ENCODE data around the gene CAB39.

Gene CAB39

DNA sequence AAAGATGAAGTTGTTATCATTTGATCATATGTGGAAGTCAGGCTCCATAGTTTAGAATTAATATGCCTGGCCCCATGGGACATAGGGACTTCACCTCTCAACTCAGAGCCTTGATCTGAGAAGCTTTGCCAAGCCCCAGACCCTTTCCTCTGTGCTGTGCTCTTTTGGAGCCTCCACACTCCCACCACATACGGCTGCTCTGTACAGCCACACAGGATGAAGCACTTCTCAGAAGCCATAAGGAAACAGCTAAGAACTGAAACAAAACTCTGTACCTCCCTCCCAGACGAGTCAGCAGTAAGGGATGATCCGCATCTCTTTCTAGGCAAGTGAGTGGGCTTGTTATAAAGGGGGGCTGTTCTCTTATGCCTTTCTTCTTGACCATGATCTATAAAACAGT, 66.5 kb downstream of the CAB39 start:
- Histone ChIP-seq H3K36me3 (replicated peaks) (peaks cover 10% of the 10 kb centered on the region), H3K27me3 (ENCODE audit: low read depth) (no peaks in the 10 kb centered on the region), H3K9me3 (no peaks in the 10 kb centered on the region), H3K4me3 (no peak overlapping the region), H3K4me1 (no peaks in the 10 kb centered on the region)
- no peak for DNase-seq (ENCODE audit: low spot score in 2 of 2)
- in situ Hi-C loops (cut with MboI; ENCODE audit: low sequenced_read_pairs), result no loop called here

- Histone ChIP-seq H3K36me3 (replicated peaks) (peaks cover 10% of the 10 kb centered on the region), H3K27me3 (ENCODE audit: low read depth) (no peaks in the 10 kb centered on the region), H3K4me1 (no peaks in the 10 kb centered on the region), H3K4me3 (no peak overlapping the region), H3K9me3 (no peaks in the 10 kb centered on the region)
- no peak for DNase-seq (ENCODE audit: low spot score in 2 of 2)
- in situ Hi-C loops (cut with MboI; ENCODE audit: low sequenced_read_pairs), result no loop called here
These were observed 67.0 kb downstream of the CAB39 start for GRCh38 chr2:230779607-230780006.

GRCh38 chr2:230781130-230781797, 68.6 kb downstream of the CAB39 start:
- peaks cover 10% of the 10 kb centered on the region for H3K36me3 ChIP-seq (replicated peaks)
- no peak overlapping the region for H3K4me3 ChIP-seq
- no peaks in the 10 kb centered on the region for H3K27me3 ChIP-seq (ENCODE audit: low read depth)
- no peak for DNase-seq (ENCODE audit: low spot score in 2 of 2)
- in situ Hi-C loops (cut with MboI; ENCODE audit: low sequenced_read_pairs), result no loop called here
- H3K4me1 ChIP-seq, result no peaks in the 10 kb centered on the region
- no peaks in the 10 kb centered on the region for H3K9me3 ChIP-seq

- H3K4me3 ChIP-seq, result no peak overlapping the region
- peaks cover 7% of the 10 kb centered on the region for H3K36me3 ChIP-seq (replicated peaks)
- H3K27me3 ChIP-seq (ENCODE audit: low read depth), result no peaks in the 10 kb centered on the region
- no peaks in the 10 kb centered on the region for H3K4me1 ChIP-seq
- DNase-seq (ENCODE audit: low spot score in 2 of 2), result no peak
- in situ Hi-C loops (cut with MboI; ENCODE audit: low sequenced_read_pairs), result no loop called here
- H3K9me3 ChIP-seq, result peaks cover 4% of the 10 kb centered on the region; the same call in 1 of the 2 replicates
These were observed 70.5 kb downstream of the CAB39 start for GRCh38 chr2:230783101-230783500.

DNA sequence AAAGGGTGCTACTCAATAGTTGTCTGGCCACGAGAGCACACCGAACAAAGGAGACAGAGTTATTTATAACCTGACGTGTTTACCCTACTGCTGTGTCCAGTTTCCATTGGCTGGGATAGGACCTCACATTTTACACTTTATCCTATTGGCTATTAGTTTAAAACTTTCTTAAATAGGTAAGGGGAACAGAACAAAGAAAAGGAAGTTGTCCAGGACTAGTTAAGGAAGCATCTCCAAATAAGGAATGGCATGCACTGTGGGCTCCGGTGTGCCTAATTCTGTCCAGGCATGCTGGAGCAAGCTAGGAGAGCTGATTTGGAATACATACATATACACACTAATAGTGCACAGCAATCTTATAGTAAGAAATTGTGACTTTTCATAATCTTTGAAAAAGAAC, 72.2 kb downstream of the CAB39 start:
- Histone ChIP-seq H3K4me3 (no peak overlapping the region), H3K27me3 (ENCODE audit: low read depth) (no peaks in the 10 kb centered on the region), H3K36me3 (replicated peaks) (peaks cover 3% of the 10 kb centered on the region), H3K9me3 (peaks cover 9% of the 10 kb centered on the region), H3K4me1 (no peaks in the 10 kb centered on the region)
- in situ Hi-C loops (cut with MboI; ENCODE audit: low sequenced_read_pairs), result no loop called here
- DNase-seq (ENCODE audit: low spot score in 2 of 2), result no peak

DNA sequence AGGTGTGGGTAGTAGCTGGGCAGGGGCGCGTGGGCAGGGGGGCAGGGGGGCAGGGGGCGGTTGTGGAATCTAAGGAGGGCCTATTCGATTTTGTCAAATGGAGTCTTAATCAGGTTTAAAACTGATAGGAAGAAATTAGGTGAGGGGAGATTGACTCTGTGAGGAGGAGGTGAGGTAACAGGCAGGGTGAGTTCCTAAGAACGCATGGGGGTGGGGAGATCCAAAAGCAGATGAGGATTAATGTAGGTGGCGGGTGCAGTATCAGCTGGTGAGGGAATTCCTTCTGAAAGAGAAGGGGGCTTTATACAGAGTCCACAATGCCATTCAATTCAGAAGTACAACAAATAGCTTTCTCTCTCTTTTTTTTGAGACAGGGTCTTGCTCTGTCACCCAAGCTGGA, 72.7 kb downstream of the CAB39 start:
- H3K4me1 ChIP-seq, result no peaks in the 10 kb centered on the region
- H3K27me3 ChIP-seq (ENCODE audit: low read depth), result no peaks in the 10 kb centered on the region
- in situ Hi-C loops (cut with MboI; ENCODE audit: low sequenced_read_pairs), result no loop called here
- DNase-seq (ENCODE audit: low spot score in 2 of 2), result no peak
- no peak overlapping the region for H3K4me3 ChIP-seq
- H3K36me3 ChIP-seq (replicated peaks), result peaks cover 3% of the 10 kb centered on the region
- H3K9me3 ChIP-seq, result peaks cover 9% of the 10 kb centered on the region

GRCh38 chr2:230787101-230787500, 74.5 kb downstream of the CAB39 start:
- in situ Hi-C loops (cut with MboI; ENCODE audit: low sequenced_read_pairs), result no loop called here
- no peak for DNase-seq (ENCODE audit: low spot score in 2 of 2)
- peaks cover 9% of the 10 kb centered on the region for H3K9me3 ChIP-seq
- H3K27me3 ChIP-seq (ENCODE audit: low read depth), result no peaks in the 10 kb centered on the region
- peaks cover 7% of the 10 kb centered on the region for H3K36me3 ChIP-seq (replicated peaks)
- no peaks in the 10 kb centered on the region for H3K4me1 ChIP-seq
- H3K4me3 ChIP-seq, result no peak overlapping the region

GRCh38 chr2:230788554-230789175, 76.0 kb downstream of the CAB39 start:
- in situ Hi-C loops (cut with MboI; ENCODE audit: low sequenced_read_pairs), result no loop called here
- Histone ChIP-seq H3K36me3 (replicated peaks) (peaks cover 13% of the 10 kb centered on the region), H3K4me1 (peaks cover 2% of the 10 kb centered on the region; the same call in 1 of the 2 replicates), H3K4me3 (no peak overlapping the region), H3K27me3 (ENCODE audit: low read depth) (no peaks in the 10 kb centered on the region), H3K9me3 (peaks cover 9% of the 10 kb centered on the region)
- no peak for DNase-seq (ENCODE audit: low spot score in 2 of 2)

DNA sequence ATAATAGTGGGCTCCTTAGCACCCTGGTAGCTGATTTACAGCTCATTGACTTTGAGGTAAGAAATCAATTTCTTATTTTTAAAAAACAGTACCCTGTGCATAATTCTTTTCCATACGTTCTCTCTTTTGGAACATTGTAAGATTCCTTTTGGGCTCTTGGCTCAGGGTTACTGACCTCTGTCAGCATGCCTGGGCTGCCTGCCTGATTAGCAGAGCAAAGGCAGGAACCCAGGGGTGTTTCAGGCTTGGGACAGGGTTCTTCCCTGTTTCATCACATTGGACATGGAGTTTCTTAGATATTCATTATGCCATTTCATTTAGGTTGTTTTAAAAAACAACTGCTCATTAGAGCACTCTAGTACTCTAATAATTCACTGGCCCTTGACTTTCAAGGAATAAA, 78.3 kb downstream of the CAB39 start:
- Histone ChIP-seq H3K4me1 (peaks cover 2% of the 10 kb centered on the region; the same call in 1 of the 2 replicates), H3K36me3 (replicated peaks) (peaks cover 17% of the 10 kb centered on the region), H3K27me3 (ENCODE audit: low read depth) (no peaks in the 10 kb centered on the region), H3K9me3 (peaks cover 9% of the 10 kb centered on the region), H3K4me3 (no peak overlapping the region)
- in situ Hi-C loops (cut with MboI; ENCODE audit: low sequenced_read_pairs), result no loop called here
- no peak for DNase-seq (ENCODE audit: low spot score in 2 of 2)

DNA sequence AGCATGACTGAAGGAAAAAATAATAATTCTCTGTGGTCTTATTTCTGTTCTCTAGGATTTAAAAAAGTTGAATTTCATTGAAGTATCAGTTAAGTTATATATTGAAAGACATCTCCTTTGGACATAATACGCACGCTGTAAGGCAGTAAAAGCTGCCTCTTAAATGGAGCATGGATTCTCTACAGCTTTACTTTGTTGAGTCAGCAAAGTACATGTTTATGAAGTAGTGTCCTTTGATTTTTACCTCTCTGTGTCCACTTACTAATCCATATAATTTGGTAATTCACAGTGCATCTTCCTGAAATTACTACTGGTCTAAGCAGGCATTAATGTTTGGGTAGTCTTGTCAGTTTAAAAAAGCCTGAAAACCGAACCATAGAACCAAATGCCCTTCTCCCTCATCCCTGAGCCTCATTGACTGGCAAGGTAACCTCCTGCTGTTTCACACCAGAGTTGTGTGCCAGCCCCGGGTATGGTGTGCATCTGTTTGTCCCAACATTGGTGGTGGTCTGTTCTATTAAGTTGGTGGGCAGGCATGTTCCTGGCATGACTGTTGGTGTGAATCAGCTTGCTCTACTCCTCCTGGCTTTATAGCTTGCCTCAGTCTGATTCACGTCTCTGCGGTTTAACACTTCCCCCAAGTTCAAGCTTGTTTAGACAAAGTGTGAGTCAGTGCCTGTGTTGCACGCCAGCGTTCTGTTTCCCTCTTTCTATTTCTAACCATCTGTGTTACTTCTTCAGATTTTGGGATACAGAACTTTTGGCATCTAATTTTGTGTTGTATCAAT, 81.1 kb downstream of the CAB39 start:
- no peak overlapping the region for H3K4me3 ChIP-seq
- H3K4me1 ChIP-seq, result peaks cover 2% of the 10 kb centered on the region; the same call in 1 of the 2 replicates

GRCh38 chr2:230794497-230794896, 81.9 kb downstream of the CAB39 start:
- H3K4me1 ChIP-seq, result peaks cover 2% of the 10 kb centered on the region; the same call in 1 of the 2 replicates

More for the DNA sequence above, 81.1 kb downstream of the CAB39 start:
- H3K9me3 ChIP-seq, result peaks cover 2% of the 10 kb centered on the region; the same call in 1 of the 2 replicates
- no peaks in the 10 kb centered on the region for H3K27me3 ChIP-seq (ENCODE audit: low read depth)
- H3K36me3 ChIP-seq (replicated peaks), result peaks cover 14% of the 10 kb centered on the region
- no peak for DNase-seq (ENCODE audit: low spot score in 2 of 2)
- in situ Hi-C loops (cut with MboI; ENCODE audit: low sequenced_read_pairs), result no loop called here

GRCh38 chr2:230795856-230796255, 83.2 kb downstream of the CAB39 start:
- Histone ChIP-seq H3K4me1 (peaks cover 2% of the 10 kb centered on the region; the same call in 1 of the 2 replicates), H3K4me3 (no peak overlapping the region), H3K36me3 (replicated peaks) (peaks cover 15% of the 10 kb centered on the region), H3K27me3 (ENCODE audit: low read depth) (no peaks in the 10 kb centered on the region), H3K9me3 (no peaks in the 10 kb centered on the region)
- DNase-seq (ENCODE audit: low spot score in 2 of 2), result no peak
- in situ Hi-C loops (cut with MboI; ENCODE audit: low sequenced_read_pairs), result no loop called here

More at GRCh38 chr2:230794497-230794896, 81.9 kb downstream of the CAB39 start:
- Histone ChIP-seq H3K9me3 (no peaks in the 10 kb centered on the region), H3K36me3 (replicated peaks) (peaks cover 17% of the 10 kb centered on the region), H3K4me3 (no peak overlapping the region), H3K27me3 (ENCODE audit: low read depth) (no peaks in the 10 kb centered on the region)
- no peak for DNase-seq (ENCODE audit: low spot score in 2 of 2)
- in situ Hi-C loops (cut with MboI; ENCODE audit: low sequenced_read_pairs), result no loop called here

GRCh38 chr2:230796280-230796862, 83.7 kb downstream of the CAB39 start:
- in situ Hi-C loops (cut with MboI; ENCODE audit: low sequenced_read_pairs), result no loop called here
- Histone ChIP-seq H3K4me3 (no peak overlapping the region), H3K9me3 (no peaks in the 10 kb centered on the region), H3K36me3 (replicated peaks) (peaks cover 14% of the 10 kb centered on the region), H3K27me3 (ENCODE audit: low read depth) (no peaks in the 10 kb centered on the region), H3K4me1 (peaks cover 2% of the 10 kb centered on the region; the same call in 1 of the 2 replicates)
- DNase-seq (ENCODE audit: low spot score in 2 of 2), result no peak

Data from HAP-1 (cell line).